PC-9 (cell line): ENCODE results near the gene IL34. TPM values are rescaled to one million over a fixed set of nuclear protein-coding genes. Genes with fewer than 3 reads are reported as not detected.

Experiments used
- BruUV-seq: library from RNA; stranded (reverse); fragments of 400-500 nt; replicated peaks from 2 replicates; lab custom pipeline; 2021; lab: Mats Ljungman, UMichigan
- CTCF ChIA-PET: fragments of 300-600 bp; sonication (Branson Sonifier 250); formaldehyde crosslinking; loops from one replicate; lab custom pipeline; 2022; ENCODE audit warnings: antibody characterized with exemption; lab: Charles Lee
- POLR2A ChIA-PET: fragments of 300-600 bp; sonication (Branson Sonifier 250); formaldehyde crosslinking; loops from one replicate; lab custom pipeline; 2022; ENCODE audit warnings: antibody characterized with exemption; ENCODE audit not compliant: unreplicated experiment; lab: Charles Lee
- DNase-seq, 2 experiments: peaks; one replicate each; pipeline versions ENCODE4 v3.0.0 to v3.0.0-alpha.2; 2015 to 2022; ENCODE audit warnings: mixed read lengths in 1 of 2
- H2AFZ ChIP-seq: fragments of 200-600 bp; sonication (generic); 2 replicates; pipeline ENCODE4 v1.8.1; 2017; ENCODE audit warnings: antibody characterized with exemption
- H3F3A ChIP-seq: fragments of 200-600 bp; sonication (generic); 2 replicates; pipeline ENCODE4 v1.8.1; 2017; ENCODE audit warnings: antibody characterized with exemption, mild to moderate bottlenecking, low read depth; ENCODE audit not compliant: insufficient read depth
- H3K27ac ChIP-seq: fragments of 200-600 bp; sonication (generic); 2 replicates; pipeline ENCODE4 v1.6.1; 2016; ENCODE audit warnings: mixed run types
- H3K27me3 ChIP-seq: fragments of 200-600 bp; sonication (generic); 2 replicates; pipeline ENCODE4 v1.6.1; 2016; ENCODE audit warnings: low read depth, mixed run types; ENCODE audit not compliant: insufficient read depth
- H3K36me3 ChIP-seq: fragments of 200-600 bp; sonication (generic); 2 replicates; pipeline ENCODE4 v1.6.1; 2016; ENCODE audit warnings: low read depth, mixed run types
- H3K4me1 ChIP-seq: fragments of 200-600 bp; sonication (generic); replicated peaks from 2 replicates; pipeline ENCODE4 v1.6.1; 2016; ENCODE audit warnings: mixed run types; ENCODE audit not compliant: insufficient read depth
- H3K4me2 ChIP-seq: fragments of 200-600 bp; sonication (generic); 2 replicates; pipeline ENCODE4 v1.6.1; 2017; ENCODE audit warnings: mixed run types
- H3K4me3 ChIP-seq: fragments of 200-600 bp; sonication (generic); 2 replicates; pipeline ENCODE4 v1.6.1; 2016; ENCODE audit warnings: mixed run types
- H3K79me2 ChIP-seq: fragments of 200-600 bp; sonication (generic); 2 replicates; pipeline ENCODE4 v1.6.1; 2017; ENCODE audit warnings: low read depth, mixed run types
- H3K9me2 ChIP-seq: fragments of 200-600 bp; sonication (generic); 2 replicates; pipeline ENCODE4 v1.8.1; 2017; ENCODE audit warnings: mild to moderate bottlenecking; ENCODE audit not compliant: insufficient read depth
- H3K9me3 ChIP-seq: fragments of 200-600 bp; sonication (generic); 2 replicates; pipeline ENCODE4 v1.8.1; 2016; ENCODE audit warnings: low read depth; ENCODE audit not compliant: insufficient read depth
- H4K20me1 ChIP-seq: fragments of 200-600 bp; sonication (generic); 2 replicates; pipeline ENCODE4 v1.8.1; 2017; ENCODE audit not compliant: insufficient read depth
- EZH2 ChIP-seq: fragments of 200-600 bp; sonication (generic); IDR thresholded peaks from 2 replicates; pipeline ENCODE4 v1.8.0; 2017; ENCODE audit warnings: antibody characterized with exemption, low read depth
- intact Hi-C: fragments of 100-400 bp; cut with micrococcal nuclease; formaldehyde crosslinking; loops from one replicate; pipeline ENCODE4 v1.10.0; 2022; ENCODE audit not compliant: unreplicated experiment
- total RNA-seq: library from RNA; stranded (reverse); gene quantifications from 2 replicates; pipeline ENCODE4 v1.2.3, GENCODE V29; 2021
- TF ChIP-seq, protein P1 (sequence below): fragments of 200-600 bp; sonication (generic); conservative IDR thresholded peaks from 2 replicates; pipeline ENCODE4 v1.6.1; 2017; ENCODE audit warnings: mixed run types, antibody characterized with exemption, mild to moderate bottlenecking, moderate library complexity

The IL34 gene
- total RNA-seq, 1 experiment from 2014 or later: not detected

DNA sequence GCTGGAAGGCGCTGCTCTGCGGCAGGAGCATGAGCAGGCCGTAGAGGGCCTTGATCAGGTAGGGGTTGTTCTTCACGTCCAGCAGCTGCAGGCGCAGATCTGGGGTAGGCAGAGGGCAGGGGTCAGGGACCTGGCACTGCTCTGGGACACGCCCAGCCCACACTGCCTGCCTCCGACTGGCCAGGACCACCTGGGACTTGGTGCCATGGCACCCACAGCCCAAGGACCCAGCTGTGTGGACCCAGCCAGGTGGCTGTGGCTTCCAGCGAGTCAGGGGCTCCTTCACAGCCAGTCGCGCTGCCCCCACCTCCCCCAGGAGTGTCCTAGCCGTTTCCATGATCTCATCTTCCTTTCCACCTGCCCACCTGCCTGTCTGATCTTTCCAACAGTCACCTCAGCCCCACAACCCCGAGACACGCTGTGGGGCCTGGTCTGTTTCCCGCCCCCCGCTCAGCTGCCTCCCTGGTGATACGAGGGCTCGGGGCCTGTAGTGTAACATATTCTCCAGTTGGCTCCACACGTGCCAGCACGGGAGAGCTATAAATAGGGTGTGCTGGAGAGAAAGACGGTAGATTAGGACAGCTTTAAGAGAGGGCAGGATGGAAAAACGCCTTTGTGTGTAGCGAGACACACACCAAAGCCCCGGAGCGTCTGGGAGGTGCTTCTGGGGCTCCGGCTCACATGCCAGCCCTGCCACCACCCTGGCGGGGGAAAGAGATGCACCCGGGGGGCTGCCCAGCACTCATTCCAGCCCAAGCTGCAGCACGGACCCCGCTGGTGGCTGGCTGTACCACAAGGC is 46.7 kb downstream of the IL34 start:
- no peaks in the 10 kb centered on the region for H4K20me1 ChIP-seq
- intact Hi-C loops: no loop called here
- H3K4me1 ChIP-seq: peaks cover 57% of the 10 kb centered on the region
- H3K27me3 ChIP-seq: no peaks in the 10 kb centered on the region
- no peaks in the 10 kb centered on the region for H3K9me2 ChIP-seq
- CTCF ChIA-PET: no interaction called here
- H3K9me3 ChIP-seq: no peaks in the 10 kb centered on the region
- H3K79me2 ChIP-seq: no peaks in the 10 kb centered on the region
- no peak for TF ChIP-seq EZH2
- TF ChIP-seq, protein P1, sequence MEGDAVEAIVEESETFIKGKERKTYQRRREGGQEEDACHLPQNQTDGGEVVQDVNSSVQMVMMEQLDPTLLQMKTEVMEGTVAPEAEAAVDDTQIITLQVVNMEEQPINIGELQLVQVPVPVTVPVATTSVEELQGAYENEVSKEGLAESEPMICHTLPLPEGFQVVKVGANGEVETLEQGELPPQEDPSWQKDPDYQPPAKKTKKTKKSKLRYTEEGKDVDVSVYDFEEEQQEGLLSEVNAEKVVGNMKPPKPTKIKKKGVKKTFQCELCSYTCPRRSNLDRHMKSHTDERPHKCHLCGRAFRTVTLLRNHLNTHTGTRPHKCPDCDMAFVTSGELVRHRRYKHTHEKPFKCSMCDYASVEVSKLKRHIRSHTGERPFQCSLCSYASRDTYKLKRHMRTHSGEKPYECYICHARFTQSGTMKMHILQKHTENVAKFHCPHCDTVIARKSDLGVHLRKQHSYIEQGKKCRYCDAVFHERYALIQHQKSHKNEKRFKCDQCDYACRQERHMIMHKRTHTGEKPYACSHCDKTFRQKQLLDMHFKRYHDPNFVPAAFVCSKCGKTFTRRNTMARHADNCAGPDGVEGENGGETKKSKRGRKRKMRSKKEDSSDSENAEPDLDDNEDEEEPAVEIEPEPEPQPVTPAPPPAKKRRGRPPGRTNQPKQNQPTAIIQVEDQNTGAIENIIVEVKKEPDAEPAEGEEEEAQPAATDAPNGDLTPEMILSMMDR: no peak
- H3K4me2 ChIP-seq: peak overlapping the region; percentile 68
- no peak overlapping the region for H2AFZ ChIP-seq
- DNase-seq: no peak
- BruUV-seq: no TSS peak
- H3K36me3 ChIP-seq: no peaks in the 10 kb centered on the region
- POLR2A ChIA-PET: no interaction called here
- H3K27ac ChIP-seq: peak overlapping the region; percentile 62
- H3F3A ChIP-seq: peaks cover 54% of the 10 kb centered on the region
- no peak overlapping the region for H3K4me3 ChIP-seq

DNA sequence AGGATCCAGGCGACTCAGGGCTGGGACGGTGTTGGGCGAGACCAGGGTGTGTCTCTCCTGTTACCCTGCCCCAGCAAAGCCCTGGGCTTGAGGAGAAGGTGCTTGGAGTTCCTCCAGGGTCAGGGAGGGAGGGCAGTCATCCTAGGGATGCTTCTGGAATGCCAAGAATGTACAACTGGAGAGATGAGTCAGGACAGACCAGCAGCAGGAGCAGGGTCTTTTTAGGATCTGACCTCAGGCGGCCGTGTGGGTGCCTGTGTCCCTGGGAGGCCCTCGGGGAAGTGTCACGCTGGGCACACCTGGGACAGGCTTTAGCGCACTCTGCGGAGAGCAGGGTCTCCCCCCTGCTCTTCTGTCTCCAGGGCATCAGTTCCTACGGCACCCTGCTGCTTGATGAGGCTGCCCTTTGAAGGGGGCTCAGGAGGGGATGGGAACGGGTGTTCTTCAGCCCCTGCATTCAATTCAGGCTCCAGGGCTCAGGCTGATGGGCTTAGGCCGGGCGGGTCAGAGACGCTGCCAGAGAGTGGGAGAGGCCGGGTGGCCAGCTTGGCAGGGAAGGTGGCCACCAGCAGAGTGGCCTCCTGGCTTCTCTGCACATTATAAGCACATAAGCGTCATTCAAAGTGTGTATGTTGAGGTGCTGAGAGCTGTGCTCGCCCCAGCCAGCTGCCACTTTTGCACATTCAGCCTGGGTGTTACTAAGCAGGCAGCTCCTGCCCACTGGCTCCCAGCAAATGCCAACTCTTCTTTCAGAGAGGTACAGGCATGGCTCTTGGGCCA is 47.9 kb downstream of the IL34 start:
- peak overlapping the region; percentile 62 for H3K27ac ChIP-seq
- no peaks in the 10 kb centered on the region for H3K9me3 ChIP-seq
- TF ChIP-seq, protein P1: no peak
- no peak for TF ChIP-seq EZH2
- ChIA-PET CTCF (no interaction called here), POLR2A (no interaction called here)
- peak overlapping the region; percentile 70 for H3K4me2 ChIP-seq
- H3K27me3 ChIP-seq: no peaks in the 10 kb centered on the region
- H3K9me2 ChIP-seq: no peaks in the 10 kb centered on the region
- H3K4me1 ChIP-seq: peaks cover 63% of the 10 kb centered on the region
- H2AFZ ChIP-seq: no peak overlapping the region
- peaks cover 51% of the 10 kb centered on the region for H3F3A ChIP-seq
- H3K36me3 ChIP-seq: no peaks in the 10 kb centered on the region
- no peaks in the 10 kb centered on the region for H4K20me1 ChIP-seq
- no TSS peak for BruUV-seq
- DNase-seq: peak; percentile 83 to 86
- no peak overlapping the region for H3K4me3 ChIP-seq
- H3K79me2 ChIP-seq: no peaks in the 10 kb centered on the region
- intact Hi-C loops: no loop called here

DNA sequence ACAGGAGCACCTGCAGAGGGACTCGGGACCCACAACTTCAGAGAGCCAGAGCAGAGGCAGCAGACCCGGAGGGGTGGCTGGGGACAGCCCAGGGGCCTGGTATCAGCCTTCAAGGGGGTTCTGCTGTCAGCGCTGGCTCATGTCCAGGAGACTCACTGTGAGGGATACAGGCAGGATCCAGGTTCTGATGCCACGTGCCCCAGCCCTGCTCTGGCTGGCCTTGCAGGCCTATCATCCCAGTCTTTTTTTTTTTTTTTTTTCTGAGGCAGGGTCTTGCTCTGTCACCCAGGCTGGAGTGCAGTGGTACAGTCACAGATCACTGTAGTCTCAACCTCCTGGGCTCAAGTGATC is 48.5 kb downstream of the IL34 start:
- no peak for DNase-seq
- H3F3A ChIP-seq: peaks cover 51% of the 10 kb centered on the region
- no peak overlapping the region for H3K27ac ChIP-seq
- peaks cover 63% of the 10 kb centered on the region for H3K4me1 ChIP-seq
- no peak overlapping the region for H2AFZ ChIP-seq
- no peaks in the 10 kb centered on the region for H3K79me2 ChIP-seq
- H3K4me2 ChIP-seq: peak overlapping the region; percentile 70; the same call in 1 of the 2 replicates
- no peak overlapping the region for H3K4me3 ChIP-seq
- H3K27me3 ChIP-seq: no peaks in the 10 kb centered on the region
- no peaks in the 10 kb centered on the region for H3K9me3 ChIP-seq
- H3K9me2 ChIP-seq: no peaks in the 10 kb centered on the region
- intact Hi-C loops: loop anchor here (5.0 kb wide), 1 partner anchor 662 kb away; the partner anchor contains the start of gene CALB2
- ChIA-PET POLR2A (interaction anchor here (0.8 kb wide), 1 partner anchor 56 kb away, joined by 15 read pairs; no protein-coding TSS in a partner anchor), CTCF (interaction anchor here (1.3 kb wide), 1 partner anchor 76 kb away, joined by 4 read pairs; no protein-coding TSS in a partner anchor)
- TF ChIP-seq, protein P1: no peak
- H3K36me3 ChIP-seq: no peaks in the 10 kb centered on the region
- H4K20me1 ChIP-seq: no peaks in the 10 kb centered on the region
- BruUV-seq: no TSS peak
